Activated CD4-positive, alpha-beta T cell treated with anti-CD3 and anti-CD28 coated beads, Interleukin-2, amount 50 U/mL, for 48 hours (primary cell): ENCODE results near the gene AVPR2.

Experiments
- DNase-seq, 2 experiments: peaks; one replicate each; pipeline ENCODE4 v3.0.0-alpha.2; 2020

AVPR2 gene

GRCh38 chrX:153953892-153954557 is 49.6 kb downstream of the AVPR2 start:
- no peak for DNase-seq

GRCh38 chrX:153954558-153955227 is 50.2 kb downstream of the AVPR2 start:
- no peak for DNase-seq

GRCh38 chrX:153955228-153955732 is 50.8 kb downstream of the AVPR2 start:
- DNase-seq = no peak

- DNase-seq = no peak
These were observed 51.8 kb downstream of the AVPR2 start for GRCh38 chrX:153956044-153956907.
